GM23248 (cell line): Measurements from ENCODE around the gene OBP2A. TPM values are rescaled to one million over a fixed set of nuclear protein-coding genes. Genes with fewer than 3 reads are reported as not detected.
"Not testable (repeated sequence)": the region's sequence is repeated elsewhere in the genome, so short reads cannot be mapped to it uniquely, and the experiment has no call there.

Source experiments
- DNase-seq: peaks from one replicate; pipeline ENCODE4 v3.0.0-alpha.2; 2015
- H2AFZ ChIP-seq: fragments of 200-600 bp; sonication (generic); 2 replicates; pipeline ENCODE4 v1.6.1; 2016; ENCODE audit warnings: antibody characterized with exemption
- H3F3A ChIP-seq: fragments of 200-600 bp; sonication (generic); 2 replicates; pipeline ENCODE4 v1.6.1; 2016; ENCODE audit warnings: mild to moderate bottlenecking, antibody characterized with exemption, mixed run types; ENCODE audit not compliant: insufficient read depth
- H3K27ac ChIP-seq: fragments of 200-600 bp; sonication (generic); 2 replicates; pipeline ENCODE4 v1.5.1; 2016; ENCODE audit warnings: mild to moderate bottlenecking
- H3K27me3 ChIP-seq: fragments of 200-600 bp; sonication (generic); replicated peaks from 2 replicates; pipeline ENCODE4 v1.6.1; 2016; ENCODE audit warnings: mild to moderate bottlenecking; ENCODE audit not compliant: insufficient read depth
- H3K36me3 ChIP-seq: fragments of 200-600 bp; sonication (generic); 2 replicates; pipeline ENCODE4 v1.6.1; 2016; ENCODE audit warnings: low read depth, mild to moderate bottlenecking
- H3K4me1 ChIP-seq: fragments of 200-600 bp; sonication (generic); 2 replicates; pipeline ENCODE4 v1.6.1; 2016; ENCODE audit warnings: mild to moderate bottlenecking; ENCODE audit not compliant: insufficient read depth
- H3K4me2 ChIP-seq: fragments of 200-600 bp; sonication (generic); one replicate; pipeline ENCODE4 v1.6.1; 2016; ENCODE audit warnings: mild to moderate bottlenecking; ENCODE audit not compliant: unreplicated experiment
- H3K4me3 ChIP-seq: fragments of 200-600 bp; sonication (generic); 2 replicates; pipeline ENCODE4 v1.5.1; 2016; ENCODE audit warnings: mild to moderate bottlenecking
- H3K79me2 ChIP-seq: fragments of 200-600 bp; sonication (generic); 2 replicates; pipeline ENCODE4 v1.6.1; 2016; ENCODE audit warnings: mild to moderate bottlenecking; ENCODE audit not compliant: insufficient read depth
- H3K9ac ChIP-seq: fragments of 200-600 bp; sonication (generic); 2 replicates; pipeline ENCODE4 v1.6.1; 2016; ENCODE audit warnings: mild to moderate bottlenecking
- H3K9me2 ChIP-seq: fragments of 200-600 bp; sonication (generic); 2 replicates; pipeline ENCODE4 v1.6.1; 2016; ENCODE audit warnings: mixed run types, mild to moderate bottlenecking, moderate library complexity; ENCODE audit not compliant: insufficient read depth
- H3K9me3 ChIP-seq: fragments of 200-600 bp; sonication (generic); one replicate; pipeline ENCODE4 v1.6.1; 2017; ENCODE audit warnings: low read depth
- H4K20me1 ChIP-seq: fragments of 200-600 bp; sonication (generic); 2 replicates; pipeline ENCODE4 v1.6.0; 2016; ENCODE audit not compliant: insufficient read depth
- EZH2 ChIP-seq: fragments of 200-600 bp; sonication (generic); IDR thresholded peaks from 2 replicates; pipeline ENCODE4 v1.6.1; 2018; ENCODE audit warnings: antibody characterized with exemption, mild to moderate bottlenecking; ENCODE audit not compliant: insufficient read depth, poor library complexity, severe bottlenecking
- EZH2phosphoT487 ChIP-seq: fragments of 200-600 bp; sonication (generic); IDR thresholded peaks from 2 replicates; pipeline ENCODE4 v1.6.1; 2018; ENCODE audit warnings: antibody characterized with exemption, moderate library complexity, mild to moderate bottlenecking, low read depth; ENCODE audit not compliant: insufficient read depth
- WGBS, 2 experiments: methylation state at CpG; one replicate each; pipeline ENCODE4 v1.1.6; 2015 to 2017; ENCODE audit warnings: low lambda C conversion rate in 2 of 2, low coverage in 1 of 2; ENCODE audit errors: missing lambda C conversion rate in 2 of 2; 5-methylcytosine and 5-hydroxymethylcytosine counted together
- in situ Hi-C: fragments of 300-500 bp; cut with MboI; formaldehyde crosslinking; loops from 2 replicates; pipeline ENCODE4 v1.15.0; 2020
- polyA plus RNA-seq: library from polyadenylated mRNA; unstranded; fragments of >200 nt; fragmentation: Nextera tagmentation; extraction: Ambion mirVana; gene quantifications from 2 replicates; pipeline ENCODE4 v1.2.1, GENCODE V29; 2016
- total RNA-seq: library from RNA; depleted of rRNA; stranded (reverse); fragments of >200 nt; shearing (Covaris generic); gene quantifications from 2 replicates; pipeline ENCODE4 v1.2.3, GENCODE V29; 2014

Gene OBP2A
- total and polyA plus RNA-seq, 2 experiments from 2014 or later, result not detected

GRCh38 chr9:135547756-135548736, 2.1 kb downstream of the OBP2A start:
- Histone ChIP-seq H3K27me3 (no peaks in the 10 kb centered on the region), H3K4me1 (no peaks in the 10 kb centered on the region), H2AFZ (no peak overlapping the region), H3K9me3 (no peaks in the 10 kb centered on the region), H3K9ac (no peak overlapping the region), H3K4me3 (no peak overlapping the region), H3F3A (no peaks in the 10 kb centered on the region), H3K36me3 (no peaks in the 10 kb centered on the region), H4K20me1 (no peaks in the 10 kb centered on the region), H3K27ac (no peak overlapping the region), H3K79me2 (no peaks in the 10 kb centered on the region), H3K4me2 (no peak overlapping the region), H3K9me2 (no peaks in the 10 kb centered on the region)
- in situ Hi-C loops, result no loop called here
- 64 to 67% methylated on average over 23 to 28 of the region's 28 CpGs for WGBS, 2 experiments
- TF ChIP-seq EZH2 (no peak), EZH2phosphoT487 (no peak)
- no peak for DNase-seq

GRCh38 chr9:135549478-135550343, 3.8 kb downstream of the OBP2A start:
- H3K9me3 ChIP-seq, H3K4me1 ChIP-seq, H3K27me3 ChIP-seq, in situ Hi-C loops, H4K20me1 ChIP-seq, H3K79me2 ChIP-seq, DNase-seq, H3K9me2 ChIP-seq, H3K36me3 ChIP-seq, H3K4me3 ChIP-seq, H3F3A ChIP-seq, H3K27ac ChIP-seq, H3K4me2 ChIP-seq, H2AFZ ChIP-seq, H3K9ac ChIP-seq: not testable (repeated sequence)
- 53 to 65% methylated on average over 18 to 28 of the region's 28 CpGs for WGBS, 2 experiments

DNA sequence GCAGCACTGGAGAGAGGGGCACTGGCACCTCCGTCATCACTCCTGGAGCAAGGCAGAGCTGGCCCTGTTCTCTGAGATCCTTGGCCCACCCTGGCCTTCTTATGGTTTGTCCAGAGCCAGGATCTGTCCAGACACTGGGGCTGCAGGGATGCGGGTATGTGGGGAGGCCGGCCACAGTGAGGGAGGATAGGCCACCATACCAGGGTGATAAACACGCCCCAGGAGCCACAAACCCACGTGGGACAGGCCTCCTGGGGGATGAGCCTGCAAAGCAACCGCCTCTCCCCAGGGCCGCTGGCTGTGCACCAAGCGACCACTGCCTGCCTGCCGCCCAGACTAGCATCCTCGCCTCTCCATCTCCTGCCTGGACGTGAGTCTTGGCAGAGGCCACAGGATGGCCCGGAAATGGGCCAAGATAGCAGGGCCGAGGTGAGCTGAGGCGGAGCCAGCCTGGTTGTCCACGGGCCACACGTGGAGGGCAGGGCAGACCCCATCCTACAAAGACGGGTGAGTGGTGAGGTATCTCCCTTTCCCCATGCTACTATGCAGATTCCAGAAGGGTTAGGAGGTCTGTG, 4.5 kb downstream of the OBP2A start:
- no peaks in the 10 kb centered on the region for H3K79me2 ChIP-seq
- no peaks in the 10 kb centered on the region for H3K9me2 ChIP-seq
- TF ChIP-seq EZH2, result no peak
- H3K27ac ChIP-seq, result no peak overlapping the region
- no peaks in the 10 kb centered on the region for H3F3A ChIP-seq
- H3K9me3 ChIP-seq, result no peaks in the 10 kb centered on the region
- no peak overlapping the region for H3K9ac ChIP-seq
- no peak overlapping the region for H2AFZ ChIP-seq
- H3K4me3 ChIP-seq, result no peak overlapping the region
- no peak overlapping the region for H3K4me2 ChIP-seq
- H3K36me3 ChIP-seq, result no peaks in the 10 kb centered on the region
- H3K27me3 ChIP-seq, result no peaks in the 10 kb centered on the region; the same call in 1 of the 2 replicates
- in situ Hi-C loops, result no loop called here
- H4K20me1 ChIP-seq, result no peaks in the 10 kb centered on the region
- no peak for DNase-seq
- 47 to 53% methylated on average over 17 of the region's 17 CpGs for WGBS, 2 experiments
- no peaks in the 10 kb centered on the region for H3K4me1 ChIP-seq

- no peak for DNase-seq
- TF ChIP-seq EZH2phosphoT487 (no peak), EZH2 (no peak)
Observed at GRCh38 chr9:135551031-135551430, 5.1 kb downstream of the OBP2A start.

More at GRCh38 chr9:135551031-135551430, 5.1 kb downstream of the OBP2A start:
- no peaks in the 10 kb centered on the region for H4K20me1 ChIP-seq
- 4 to 7% methylated on average over 14 of the region's 14 CpGs for WGBS, 2 experiments
- no peak overlapping the region for H3K9ac ChIP-seq
- H3K27me3 ChIP-seq, result no peaks in the 10 kb centered on the region; the same call in 1 of the 2 replicates
- H3K9me2 ChIP-seq, result no peaks in the 10 kb centered on the region
- H3K36me3 ChIP-seq, result no peaks in the 10 kb centered on the region
- no peak overlapping the region for H3K27ac ChIP-seq
- H3F3A ChIP-seq, result no peaks in the 10 kb centered on the region
- H3K9me3 ChIP-seq, result no peaks in the 10 kb centered on the region
- in situ Hi-C loops, result no loop called here
- no peak overlapping the region for H3K4me3 ChIP-seq
- H3K79me2 ChIP-seq, result no peaks in the 10 kb centered on the region
- H3K4me1 ChIP-seq, result no peaks in the 10 kb centered on the region
- H2AFZ ChIP-seq, result no peak overlapping the region
- no peak overlapping the region for H3K4me2 ChIP-seq
